Measurements from ENCODE around the gene ZMIZ1.
A peak's percentile ranks its signal among the peaks of the same experiment; 100 is the strongest.

The ZMIZ1 gene

DNA sequence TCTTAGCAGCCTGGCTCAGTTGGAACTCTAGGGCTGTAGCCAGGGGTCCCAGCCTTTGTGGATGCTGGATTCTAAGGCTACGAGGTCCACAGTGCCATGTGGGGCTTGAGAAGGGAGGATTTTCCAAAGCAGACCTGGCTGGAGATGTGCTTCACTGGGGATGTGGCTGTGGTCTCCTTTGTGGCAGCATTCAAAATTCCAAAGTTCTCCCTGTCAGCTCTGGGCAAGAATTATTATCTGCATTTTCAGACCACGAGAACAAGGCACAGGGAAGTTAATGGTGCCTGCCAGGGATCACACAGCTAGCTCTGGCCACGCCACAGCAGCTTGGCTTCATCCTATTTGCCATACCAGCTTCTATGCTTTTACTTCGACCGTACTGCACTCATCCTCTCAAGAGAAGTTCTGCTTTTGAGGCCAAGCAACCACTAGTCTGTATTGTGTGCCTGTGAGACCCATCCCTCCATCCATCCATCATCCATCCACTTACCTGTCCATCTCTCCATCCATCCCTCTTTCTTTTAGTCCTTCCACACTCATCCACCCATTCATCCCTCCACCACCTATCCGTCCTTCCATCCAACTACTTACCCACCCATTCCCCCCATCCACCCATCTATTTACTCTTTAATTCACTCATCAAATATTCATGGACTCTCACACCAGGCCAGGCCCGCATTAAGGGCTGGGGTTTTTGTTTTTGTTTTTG lies 71.5 kb downstream of the ZMIZ1 start:
- DNase-seq = peak; percentile 44

DNA sequence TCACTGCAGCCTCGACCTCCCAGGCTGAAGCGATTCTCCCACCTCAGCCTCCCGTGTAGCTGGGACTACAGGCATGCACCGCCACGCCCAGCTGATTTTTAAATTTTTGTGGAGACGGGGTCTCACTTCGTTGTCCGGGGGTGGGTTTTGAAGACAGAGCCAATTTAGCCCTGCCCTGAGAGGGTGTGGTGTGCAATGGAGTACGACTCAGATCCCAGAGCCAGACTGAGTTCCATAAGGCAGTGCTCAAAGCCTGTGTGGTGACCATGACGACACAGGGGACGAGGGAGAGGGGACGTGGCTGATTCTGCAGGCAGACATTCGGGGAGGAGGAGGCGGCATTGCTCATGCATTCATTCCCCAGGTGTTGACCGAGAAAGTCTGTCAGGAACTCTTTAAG lies 72.1 kb downstream of the ZMIZ1 start:
- peak; percentile 40 for DNase-seq

DNA sequence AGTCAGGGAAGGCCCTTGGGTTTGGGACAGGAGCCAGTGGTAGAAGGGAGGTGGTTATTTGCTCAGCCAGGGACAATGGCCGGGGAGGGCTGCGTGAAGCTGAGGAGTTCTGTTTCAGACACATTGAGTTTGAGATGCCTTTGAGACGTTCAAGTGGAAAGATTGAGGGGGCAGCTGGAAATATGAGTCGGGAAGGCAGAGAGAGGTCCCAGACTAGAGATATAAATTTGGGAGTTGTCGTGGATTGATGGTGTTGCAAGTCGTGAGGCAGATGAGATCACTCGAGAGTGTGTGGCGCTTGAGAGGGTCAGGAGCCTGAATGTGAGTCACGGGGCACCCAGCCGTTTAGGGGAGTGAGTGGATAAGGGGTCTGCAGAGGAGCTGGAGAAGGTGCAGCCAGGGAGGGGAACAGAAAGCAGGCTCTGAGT lies 73.3 kb downstream of the ZMIZ1 start:
- DNase-seq = peak; percentile 47

DNA sequence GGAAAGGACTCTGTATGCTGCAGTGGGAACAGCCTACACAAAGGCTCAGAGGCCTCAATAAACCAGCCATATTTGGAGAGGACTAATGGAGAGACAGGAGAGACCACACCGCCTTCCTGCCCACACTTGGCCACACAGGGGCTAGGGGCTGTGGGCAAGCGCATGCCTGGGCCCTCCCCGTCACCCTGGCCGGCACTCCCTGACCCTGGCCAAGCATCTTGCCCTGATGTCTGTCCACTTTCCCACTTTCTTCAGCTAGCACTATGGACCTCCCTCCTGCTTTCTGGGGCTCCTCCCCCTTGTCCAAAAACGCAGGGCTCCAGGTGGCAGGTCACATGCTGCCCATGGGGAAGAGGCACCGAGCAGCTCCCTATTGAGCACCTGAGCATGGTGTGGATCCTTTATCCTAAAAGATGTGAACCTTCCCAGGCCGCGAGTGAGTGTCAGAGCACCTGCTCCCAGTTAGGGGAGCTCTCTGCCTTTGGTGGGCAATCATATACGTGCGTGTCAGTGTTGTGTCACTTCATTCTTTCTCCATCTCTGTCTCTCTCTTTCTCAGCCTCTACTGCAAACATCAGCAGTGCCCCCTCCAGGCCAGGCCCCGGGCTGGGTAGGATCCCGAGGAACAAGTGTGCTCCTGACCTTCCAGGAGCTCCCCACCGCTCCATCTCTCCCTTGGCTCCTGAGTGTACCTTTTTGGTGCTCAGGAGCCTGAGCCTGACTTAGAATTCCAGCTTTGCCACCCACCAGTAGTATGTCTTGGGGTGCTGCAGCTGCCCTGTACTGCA lies 74.0 kb downstream of the ZMIZ1 start:
- DNase-seq = no peak

DNA sequence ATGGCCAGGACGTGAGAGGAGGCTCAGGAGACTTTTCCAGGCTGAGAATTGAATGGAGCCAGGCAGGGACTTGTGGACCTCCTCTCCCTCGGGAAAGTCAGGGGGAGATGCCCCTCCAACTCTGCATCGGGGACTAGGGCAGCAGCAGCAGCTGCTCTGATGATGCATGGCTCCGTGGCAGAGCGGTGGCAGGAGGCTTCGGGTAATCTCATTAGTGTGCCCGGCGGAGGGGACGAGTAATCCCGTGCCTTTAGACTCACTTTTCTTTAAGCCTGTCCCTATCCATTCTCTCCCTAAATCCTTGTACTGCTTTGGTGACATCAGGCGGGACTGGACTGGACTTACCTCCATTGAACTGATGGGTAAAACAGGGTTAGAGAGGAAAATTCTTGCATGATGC lies 75.1 kb downstream of the ZMIZ1 start:
- DNase-seq = no peak

DNA sequence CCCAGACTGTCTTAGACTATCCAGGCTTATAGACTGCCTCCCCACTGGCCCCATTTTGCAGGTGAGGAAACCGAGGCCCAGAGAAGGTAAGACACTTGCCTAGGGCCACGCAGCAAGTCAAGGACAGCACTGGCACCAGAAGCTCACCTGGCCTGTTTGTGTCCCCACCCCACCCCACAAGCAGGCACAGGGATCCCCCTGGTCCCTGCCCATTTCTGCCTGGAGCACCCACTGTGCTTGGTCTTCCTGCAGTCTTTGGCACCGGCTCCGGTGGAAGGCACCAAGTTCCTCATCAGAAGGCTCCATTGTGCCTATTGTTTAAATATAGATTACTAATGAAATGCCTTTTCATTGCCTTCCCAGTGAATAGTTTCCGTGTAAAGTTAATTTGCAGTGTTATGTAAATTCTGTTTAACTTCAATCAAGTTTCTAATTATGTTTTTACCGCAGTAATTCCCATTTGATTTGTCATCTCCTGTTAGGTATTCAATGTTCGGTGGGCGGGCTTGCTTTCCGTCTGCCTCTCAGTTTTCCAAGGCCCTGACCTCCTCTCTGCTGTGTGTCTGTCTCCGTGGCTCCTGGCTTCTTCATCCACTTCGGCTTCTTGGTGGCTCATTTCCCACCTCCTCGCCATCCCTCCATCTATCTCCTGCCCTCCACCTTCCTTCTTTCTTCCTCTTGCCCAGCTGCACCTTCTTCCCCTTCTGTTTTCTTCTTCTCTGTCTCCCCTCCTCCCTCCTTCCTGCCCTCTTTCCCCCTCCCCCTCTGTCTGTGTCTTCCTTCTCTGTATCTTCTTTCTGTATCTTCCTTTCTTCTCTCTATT lies 75.8 kb downstream of the ZMIZ1 start:
- DNase-seq = peak; percentile 60

DNA sequence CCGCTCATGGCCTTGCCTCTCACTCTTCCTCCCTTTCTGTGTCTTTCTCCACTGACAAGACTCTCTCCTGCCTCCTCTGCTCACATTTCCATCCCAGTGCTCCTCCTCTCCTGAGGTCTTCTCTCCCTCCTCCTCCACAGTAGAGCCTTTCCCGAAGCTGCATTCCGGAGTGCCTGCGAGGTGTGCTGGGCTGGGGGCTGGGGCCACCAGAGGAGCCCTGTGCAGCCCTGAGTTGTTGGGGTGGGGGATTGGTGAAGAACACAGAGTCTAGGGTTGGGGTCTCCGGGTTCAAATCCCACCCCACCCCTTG lies 76.4 kb downstream of the ZMIZ1 start:
- DNase-seq = no peak

DNA sequence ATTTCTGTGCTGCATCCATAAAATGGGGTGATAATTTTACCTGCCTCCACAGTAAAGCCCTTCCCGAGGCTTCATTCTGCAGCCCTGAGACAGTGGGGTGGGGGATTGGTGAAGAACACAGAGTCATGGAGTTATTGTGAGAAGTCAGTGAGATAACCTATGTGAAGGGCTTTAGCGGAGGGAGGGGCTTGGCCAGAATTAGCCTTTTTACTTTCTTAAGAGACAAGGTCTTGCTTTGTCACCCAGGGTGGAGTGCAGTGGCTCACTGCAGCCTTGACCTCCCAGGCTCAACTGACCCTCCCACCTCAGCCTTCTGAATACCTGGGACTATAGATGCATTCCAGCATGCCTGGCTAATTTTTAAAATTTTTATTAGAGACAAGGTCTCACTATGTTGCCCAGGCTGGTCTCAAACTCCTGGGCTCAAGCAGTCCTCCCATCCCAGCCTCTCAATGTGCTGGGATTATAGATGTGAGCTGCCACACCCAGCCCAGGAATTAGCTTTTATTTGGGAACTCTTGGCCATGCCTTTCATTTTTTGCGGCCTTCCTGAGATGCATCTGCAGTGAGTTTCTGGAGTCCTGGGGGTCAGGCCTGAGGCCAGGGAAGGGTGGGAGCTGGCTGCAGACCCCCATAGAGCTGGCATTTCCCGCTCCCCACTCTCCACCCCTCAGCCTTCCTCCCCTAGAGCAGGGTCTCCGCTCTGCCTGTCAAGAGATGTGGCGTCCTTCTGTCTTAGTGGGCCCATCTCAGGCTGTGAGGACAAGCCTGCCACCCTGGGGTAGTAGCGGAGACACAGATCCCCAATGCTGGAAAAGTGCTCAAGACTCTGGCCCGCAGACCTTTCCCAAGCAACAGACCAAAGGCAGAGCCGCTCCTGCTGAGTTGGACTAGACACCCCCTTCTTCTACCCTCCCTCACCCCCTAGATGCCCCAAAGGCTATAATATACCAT lies 77.0 kb downstream of the ZMIZ1 start:
- DNase-seq = peak; percentile 67

DNA sequence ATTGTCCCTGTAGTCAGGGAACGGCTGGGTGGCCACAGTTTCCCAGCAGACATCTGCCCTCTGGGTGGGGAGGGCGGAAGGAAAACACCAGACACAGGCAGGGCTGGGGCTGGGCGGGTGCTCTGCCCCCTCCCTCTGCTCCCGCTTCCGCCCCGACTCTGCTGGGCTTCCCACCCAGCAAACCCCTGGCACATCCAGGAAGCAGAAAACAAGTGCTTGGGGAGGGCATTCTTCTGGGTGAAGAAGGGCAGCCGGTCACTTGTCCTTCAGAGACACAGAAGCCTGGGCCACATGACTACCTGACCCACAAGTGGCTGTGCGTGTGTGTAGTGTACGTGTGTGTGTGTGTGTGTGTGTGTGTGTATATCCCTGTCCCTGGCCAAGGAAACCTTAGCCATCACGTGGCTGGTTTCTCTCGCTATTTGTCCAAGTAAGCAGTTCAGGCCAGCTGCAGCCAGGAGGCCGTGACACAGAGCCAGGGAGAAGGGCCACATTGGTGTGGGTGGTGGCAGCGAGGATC lies 77.9 kb downstream of the ZMIZ1 start:
- no peak for DNase-seq

DNA sequence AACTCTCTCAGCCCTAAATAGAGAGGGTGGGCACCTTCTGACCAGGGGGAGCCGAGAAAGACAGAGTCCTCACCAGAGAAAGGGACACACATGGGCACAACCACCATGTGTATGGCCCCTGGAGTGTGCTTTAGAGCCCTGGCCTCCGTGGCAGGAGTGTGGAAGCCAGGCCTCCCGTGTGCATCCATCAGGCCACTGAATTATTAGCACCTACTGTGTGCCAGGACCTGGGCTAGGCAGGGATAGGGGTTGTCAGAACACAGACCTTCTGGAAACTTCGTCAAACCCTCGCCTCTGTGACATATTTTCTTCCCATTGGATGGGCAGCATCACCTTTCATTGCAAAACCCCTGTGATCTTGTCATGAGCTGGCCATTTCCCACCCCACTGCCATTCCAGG lies 78.5 kb downstream of the ZMIZ1 start:
- no peak for DNase-seq

DNA sequence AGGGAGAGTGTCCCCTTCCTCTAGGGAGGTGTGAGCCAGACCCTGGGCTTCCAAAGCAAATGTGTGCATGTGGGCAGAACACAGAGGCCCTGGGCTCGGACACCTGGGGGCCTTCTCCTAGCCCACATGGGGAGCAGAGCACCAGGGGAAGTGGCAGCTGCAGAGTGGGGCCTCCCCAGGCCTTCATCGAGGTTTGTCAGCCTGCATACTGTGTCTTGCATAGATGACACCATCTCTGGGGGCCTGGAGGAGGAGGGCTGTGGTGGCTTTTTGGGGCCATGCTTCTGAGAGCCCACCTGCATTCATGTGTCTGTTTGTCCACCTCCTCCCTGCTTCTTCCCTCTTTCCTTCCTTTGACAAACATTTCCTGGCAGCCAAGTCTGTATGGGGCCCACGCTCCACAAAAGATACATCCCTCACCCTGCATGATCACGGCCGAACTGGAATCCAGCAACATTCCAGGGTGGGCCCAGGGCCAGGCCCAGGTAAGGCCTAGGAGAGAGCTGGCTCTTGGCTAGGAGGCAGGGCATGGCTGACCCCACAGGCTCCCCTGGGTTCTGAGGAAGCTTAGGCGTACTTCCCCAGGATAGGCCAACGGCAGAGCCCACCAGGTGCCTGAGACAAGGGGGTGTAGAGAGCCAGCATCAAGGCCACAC lies 79.2 kb downstream of the ZMIZ1 start:
- no peak for DNase-seq

DNA sequence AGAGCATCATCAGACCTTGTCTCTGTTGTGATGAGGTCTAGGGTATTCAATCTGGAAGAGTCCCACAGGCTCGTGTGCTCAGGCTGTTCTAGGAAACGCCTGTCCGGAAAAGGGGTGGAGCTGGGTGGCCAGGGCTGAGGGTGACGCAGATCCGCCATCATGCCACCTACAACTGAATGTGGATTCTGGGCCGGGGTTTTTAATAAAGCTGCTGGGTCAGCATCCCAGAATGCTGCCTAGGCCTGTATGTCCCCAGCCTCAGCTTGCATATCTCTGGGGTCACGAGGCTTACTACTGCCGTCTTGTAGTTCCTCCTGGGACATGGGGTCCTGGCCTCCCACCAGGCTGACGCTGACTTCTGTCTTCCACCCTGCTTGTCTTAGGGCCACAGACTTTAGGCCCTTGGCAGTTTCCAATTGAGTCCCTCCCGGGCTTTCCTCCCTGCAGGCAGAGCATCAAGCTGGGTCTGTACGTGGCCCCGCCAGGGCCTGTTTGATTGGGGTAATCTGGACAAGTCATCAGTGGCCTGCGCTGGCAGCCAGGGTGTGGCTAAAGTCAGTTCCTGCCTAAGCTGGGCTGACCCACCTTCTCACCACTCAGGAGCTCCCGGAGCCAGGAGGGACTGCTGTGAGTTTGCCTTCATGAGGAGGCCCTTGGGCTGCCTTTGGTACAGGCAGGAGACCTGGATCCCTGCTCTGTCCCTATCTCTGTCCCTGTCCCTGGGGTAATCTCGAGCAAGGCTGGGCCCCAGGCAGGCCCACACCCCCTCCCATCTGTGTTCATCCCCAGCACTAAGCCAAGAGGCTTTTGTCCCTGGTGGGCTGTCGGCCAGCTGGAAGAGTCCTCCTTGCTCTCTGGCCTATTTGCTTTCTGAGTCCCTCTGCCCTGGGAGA lies 79.9 kb downstream of the ZMIZ1 start:
- DNase-seq = no peak

DNA sequence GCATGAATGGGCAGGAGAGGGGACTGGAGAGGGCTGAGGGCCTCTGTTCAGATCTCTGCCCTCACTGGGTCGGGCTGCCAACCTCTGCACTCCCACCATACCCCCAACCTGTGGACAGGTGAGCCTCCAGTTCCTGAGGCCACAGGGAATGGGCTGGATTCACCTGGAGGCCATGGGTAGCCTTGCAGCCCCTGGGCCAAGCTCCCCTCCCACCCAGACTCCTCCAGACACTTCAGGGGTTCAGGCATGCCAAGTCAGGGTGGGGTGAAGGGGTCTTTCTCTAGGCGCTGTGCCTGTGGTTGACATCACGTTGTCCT lies 80.5 kb downstream of the ZMIZ1 start:
- DNase-seq = no peak

DNA sequence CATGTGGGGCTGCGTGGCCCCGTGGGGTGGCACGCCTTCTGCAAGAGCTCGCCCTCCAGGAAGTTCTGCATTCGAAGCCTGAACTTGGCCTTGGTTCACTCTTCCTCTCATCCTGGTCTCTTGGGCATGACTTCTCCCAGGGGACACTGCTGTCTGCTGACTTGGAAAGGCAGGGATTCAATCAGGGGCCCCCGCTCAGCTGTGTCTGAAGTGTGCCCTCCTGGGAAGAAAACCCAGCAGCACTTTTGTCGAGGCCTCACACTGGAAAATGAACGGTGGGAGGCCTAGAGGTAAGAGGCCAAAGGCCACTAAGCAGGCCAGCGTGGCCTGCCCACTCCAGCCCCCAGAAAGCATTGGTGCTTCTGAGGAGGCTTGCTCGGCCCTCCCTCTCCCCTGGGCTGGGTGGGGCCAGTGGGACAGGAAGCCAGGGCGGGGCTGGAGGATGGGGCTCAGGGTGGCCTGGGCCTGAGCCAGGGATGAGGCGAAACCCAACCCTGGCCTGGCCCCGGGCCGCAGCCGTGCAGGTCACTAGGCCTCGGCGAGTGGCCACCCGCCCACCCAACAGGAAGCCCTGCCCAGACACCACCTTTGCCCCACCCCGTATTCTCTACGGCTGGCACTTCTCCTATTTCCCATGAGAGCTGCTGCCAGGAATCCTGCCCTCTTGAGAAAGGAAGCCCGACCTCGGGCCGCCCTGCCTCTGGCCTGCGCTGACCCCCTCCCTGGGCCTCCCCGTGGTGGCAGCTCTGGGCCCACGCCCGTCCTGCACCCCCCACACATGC lies 81.1 kb downstream of the ZMIZ1 start:
- DNase-seq = peak; percentile 80

DNA sequence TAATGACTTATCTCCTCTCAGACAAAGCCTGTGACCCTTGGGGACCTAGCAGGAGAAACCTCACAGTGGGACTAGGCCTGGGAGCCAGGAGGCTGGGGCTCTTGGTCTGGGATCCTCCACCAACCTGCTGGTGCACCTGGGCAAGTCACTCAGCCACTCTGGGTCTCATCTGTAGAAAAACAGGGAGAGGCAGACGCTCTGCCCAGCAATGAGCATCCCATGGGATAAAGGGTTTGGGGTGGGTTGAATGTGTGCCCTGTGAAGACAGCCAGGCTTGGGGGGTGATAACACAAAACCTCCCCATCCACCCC lies 81.6 kb downstream of the ZMIZ1 start:
- no peak for DNase-seq

DNA sequence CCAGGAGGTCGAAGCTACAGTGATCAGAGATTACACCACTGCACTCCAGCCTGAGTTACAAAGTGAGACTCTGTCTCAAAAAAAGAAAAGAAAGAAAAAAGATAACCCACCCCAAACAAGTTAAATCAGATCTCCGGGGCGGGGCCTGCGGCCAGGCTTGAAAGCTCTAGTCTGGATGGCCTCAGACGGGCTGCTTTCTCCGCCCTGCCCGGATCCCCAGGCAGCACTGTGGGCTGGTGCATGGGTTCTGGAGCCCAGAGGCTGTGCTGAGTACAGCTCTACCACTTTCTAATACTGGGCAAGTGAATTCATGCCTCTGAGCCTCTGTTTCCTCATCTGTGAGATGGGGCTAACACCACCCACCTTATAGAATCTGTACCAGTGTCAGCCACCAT lies 83.7 kb downstream of the ZMIZ1 start:
- peak; percentile 50 for DNase-seq

DNA sequence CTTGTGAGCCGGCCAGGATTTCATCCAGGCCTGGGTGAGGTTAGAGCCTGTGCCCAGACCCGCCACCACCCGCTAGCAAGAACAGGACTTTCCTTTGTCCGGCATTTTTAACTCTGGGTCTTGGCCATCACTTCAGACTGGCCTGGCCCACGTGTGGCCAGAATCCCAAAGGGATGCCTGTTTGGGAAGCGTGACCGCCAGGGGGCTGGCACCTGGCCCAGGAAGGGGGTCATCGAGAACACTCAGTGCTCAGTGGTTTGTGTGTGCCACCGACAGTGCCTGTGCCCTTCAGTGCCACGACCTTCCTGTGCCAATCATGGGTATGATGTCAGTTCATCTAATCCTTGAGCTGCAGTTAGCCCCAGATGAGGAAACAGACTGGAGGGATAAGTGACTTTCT lies 85.0 kb downstream of the ZMIZ1 start:
- DNase-seq = no peak

DNA sequence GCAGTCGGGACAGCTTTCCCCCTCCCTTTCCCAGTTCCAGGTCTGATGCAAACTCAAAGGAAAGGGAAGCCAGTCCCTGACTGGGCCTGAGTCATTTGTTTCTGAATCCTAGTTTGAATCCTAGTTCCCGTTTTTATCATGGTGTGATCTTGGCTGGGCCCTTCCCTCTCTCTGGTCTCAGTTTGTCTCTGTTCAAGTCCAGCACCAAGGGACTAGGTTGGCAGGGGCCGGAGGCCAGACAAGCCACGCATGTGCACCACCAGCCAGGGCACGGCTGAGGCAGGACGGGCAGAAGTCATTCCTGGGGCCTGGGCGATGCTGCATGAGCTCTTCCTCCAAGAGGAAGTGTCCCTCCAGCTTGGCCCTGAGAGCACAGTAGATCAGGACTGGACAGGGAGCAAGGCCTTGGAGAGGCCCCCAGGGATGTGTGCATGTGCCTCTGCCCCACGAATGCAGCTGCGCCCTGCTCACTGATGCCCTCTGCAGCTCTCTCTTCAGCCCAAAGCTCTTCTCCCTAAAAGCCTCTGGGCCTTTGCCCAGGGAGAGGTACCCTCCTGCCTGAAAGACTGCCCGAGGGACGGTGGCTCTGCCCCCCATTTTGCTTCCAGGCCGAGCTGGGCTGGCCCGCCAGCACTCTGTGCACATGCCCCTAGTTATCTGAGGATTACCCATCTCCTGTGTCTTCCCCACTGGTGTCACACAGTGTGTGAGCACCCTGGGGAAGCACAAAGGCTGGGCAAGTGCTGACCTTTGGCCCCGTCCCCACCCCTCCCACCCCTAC lies 86.7 kb downstream of the ZMIZ1 start:
- DNase-seq = peak; percentile 60

Measured in fibroblast of skin of scalp (primary cell).